ENCODE data around the gene HMGCS2.

HMGCS2 gene

DNA sequence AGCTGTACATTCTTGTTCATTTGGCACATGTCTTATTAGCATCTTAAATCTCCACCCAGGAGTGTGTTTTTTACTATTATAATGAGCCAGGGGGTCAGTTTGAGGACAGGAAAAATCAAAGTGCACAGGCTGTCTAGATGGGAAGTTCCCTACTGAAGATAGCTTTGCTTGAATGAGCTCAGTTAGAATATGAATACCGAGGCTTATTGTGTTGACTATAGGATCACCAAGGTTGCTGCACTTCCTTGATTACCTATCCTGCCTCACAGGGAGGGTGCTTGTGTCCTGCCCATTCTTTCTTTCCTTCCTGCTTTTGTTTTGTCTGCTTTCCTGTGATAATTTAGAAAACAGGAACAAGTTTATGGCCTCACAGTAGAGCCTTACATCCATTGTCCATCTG, 40.7 kb downstream of the HMGCS2 start:
- Histone ChIP-seq H3F3A (ENCODE audit: insufficient read depth) (no peaks in the 10 kb centered on the region), H4K20me1 (ENCODE audit: low read depth, low read length) (no peaks in the 10 kb centered on the region; the same call in 1 of the 2 replicates)

DNA sequence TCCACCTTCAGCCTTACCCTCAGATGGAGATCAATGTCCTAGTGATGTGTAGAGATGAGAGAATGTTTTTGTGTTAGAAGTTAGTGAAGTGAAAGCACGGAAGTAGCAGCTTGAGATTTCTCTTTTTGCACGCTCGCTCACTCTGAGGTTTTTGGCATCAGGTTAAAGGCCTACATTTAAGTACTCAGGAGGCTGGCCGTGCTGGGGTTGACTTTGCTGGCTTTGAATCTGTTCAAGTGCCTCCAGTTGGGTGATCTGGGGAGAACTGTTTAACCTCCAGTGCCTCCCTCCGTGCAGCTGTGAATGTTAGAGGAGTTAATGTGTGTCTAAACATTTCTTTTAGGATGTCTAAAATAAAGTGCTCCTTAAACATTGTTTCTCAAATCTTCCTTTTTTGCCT, 43.1 kb downstream of the HMGCS2 start:
- H3K79me2 ChIP-seq (ENCODE audit: insufficient read depth, low read length), result peaks cover 7% of the 10 kb centered on the region; the same call in 1 of the 2 replicates
- H3K27me3 ChIP-seq (ENCODE audit: low read length), result no peaks in the 10 kb centered on the region
- H3F3A ChIP-seq (ENCODE audit: insufficient read depth), result no peaks in the 10 kb centered on the region
- H3K4me2 ChIP-seq (ENCODE audit: low read depth, low read length, poor library complexity, severe bottlenecking), result no peak overlapping the region
- H3K4me3 ChIP-seq (ENCODE audit: insufficient read depth, low read length, poor library complexity, severe bottlenecking), result no peak overlapping the region
- H3K27ac ChIP-seq (ENCODE audit: low read depth, low read length), result no peak overlapping the region
- no peak overlapping the region for H3K9ac ChIP-seq (ENCODE audit: low read length)
- peaks cover 19% of the 10 kb centered on the region for H3K36me3 ChIP-seq (ENCODE audit: low read length)
- peaks cover 4% of the 10 kb centered on the region; the same call in 1 of the 2 replicates for H4K20me1 ChIP-seq (ENCODE audit: low read depth, low read length)
- no peak overlapping the region for H2AFZ ChIP-seq (ENCODE audit: low read depth, low read length, severe bottlenecking)
- H3K9me2 ChIP-seq (replicated peaks; ENCODE audit: insufficient read depth, low read length), result no peaks in the 10 kb centered on the region
- no peak for TF ChIP-seq EZH2phosphoT487 (conservative IDR thresholded peaks at IDR 0.05; ENCODE audit: low read length)
- TF ChIP-seq, protein P1, sequence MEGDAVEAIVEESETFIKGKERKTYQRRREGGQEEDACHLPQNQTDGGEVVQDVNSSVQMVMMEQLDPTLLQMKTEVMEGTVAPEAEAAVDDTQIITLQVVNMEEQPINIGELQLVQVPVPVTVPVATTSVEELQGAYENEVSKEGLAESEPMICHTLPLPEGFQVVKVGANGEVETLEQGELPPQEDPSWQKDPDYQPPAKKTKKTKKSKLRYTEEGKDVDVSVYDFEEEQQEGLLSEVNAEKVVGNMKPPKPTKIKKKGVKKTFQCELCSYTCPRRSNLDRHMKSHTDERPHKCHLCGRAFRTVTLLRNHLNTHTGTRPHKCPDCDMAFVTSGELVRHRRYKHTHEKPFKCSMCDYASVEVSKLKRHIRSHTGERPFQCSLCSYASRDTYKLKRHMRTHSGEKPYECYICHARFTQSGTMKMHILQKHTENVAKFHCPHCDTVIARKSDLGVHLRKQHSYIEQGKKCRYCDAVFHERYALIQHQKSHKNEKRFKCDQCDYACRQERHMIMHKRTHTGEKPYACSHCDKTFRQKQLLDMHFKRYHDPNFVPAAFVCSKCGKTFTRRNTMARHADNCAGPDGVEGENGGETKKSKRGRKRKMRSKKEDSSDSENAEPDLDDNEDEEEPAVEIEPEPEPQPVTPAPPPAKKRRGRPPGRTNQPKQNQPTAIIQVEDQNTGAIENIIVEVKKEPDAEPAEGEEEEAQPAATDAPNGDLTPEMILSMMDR (IDR thresholded peaks at IDR 0.05; ENCODE audit: insufficient read depth, low read length, poor library complexity, severe bottlenecking), result no peak
- no peaks in the 10 kb centered on the region for H3K9me3 ChIP-seq (ENCODE audit: insufficient read depth, low read length)

More for the DNA sequence above, 40.7 kb downstream of the HMGCS2 start:
- H3K9me3 ChIP-seq (ENCODE audit: insufficient read depth, low read length), result no peaks in the 10 kb centered on the region
- H3K4me2 ChIP-seq (ENCODE audit: low read depth, low read length, poor library complexity, severe bottlenecking), result no peak overlapping the region
- no peak overlapping the region for H3K9ac ChIP-seq (ENCODE audit: low read length)
- H3K4me3 ChIP-seq (ENCODE audit: insufficient read depth, low read length, poor library complexity, severe bottlenecking), result no peak overlapping the region
- peaks cover 29% of the 10 kb centered on the region for H3K36me3 ChIP-seq (ENCODE audit: low read length)
- no peaks in the 10 kb centered on the region for H3K27me3 ChIP-seq (ENCODE audit: low read length)
- H3K27ac ChIP-seq (ENCODE audit: low read depth, low read length), result no peak overlapping the region
- TF ChIP-seq, protein P1 (IDR thresholded peaks at IDR 0.05; ENCODE audit: insufficient read depth, low read length, poor library complexity, severe bottlenecking), result no peak
- no peak for TF ChIP-seq EZH2phosphoT487 (conservative IDR thresholded peaks at IDR 0.05; ENCODE audit: low read length)
- no peaks in the 10 kb centered on the region for H3K79me2 ChIP-seq (ENCODE audit: insufficient read depth, low read length)
- H2AFZ ChIP-seq (ENCODE audit: low read depth, low read length, severe bottlenecking), result no peak overlapping the region
- H3K9me2 ChIP-seq (replicated peaks; ENCODE audit: insufficient read depth, low read length), result no peaks in the 10 kb centered on the region

DNA sequence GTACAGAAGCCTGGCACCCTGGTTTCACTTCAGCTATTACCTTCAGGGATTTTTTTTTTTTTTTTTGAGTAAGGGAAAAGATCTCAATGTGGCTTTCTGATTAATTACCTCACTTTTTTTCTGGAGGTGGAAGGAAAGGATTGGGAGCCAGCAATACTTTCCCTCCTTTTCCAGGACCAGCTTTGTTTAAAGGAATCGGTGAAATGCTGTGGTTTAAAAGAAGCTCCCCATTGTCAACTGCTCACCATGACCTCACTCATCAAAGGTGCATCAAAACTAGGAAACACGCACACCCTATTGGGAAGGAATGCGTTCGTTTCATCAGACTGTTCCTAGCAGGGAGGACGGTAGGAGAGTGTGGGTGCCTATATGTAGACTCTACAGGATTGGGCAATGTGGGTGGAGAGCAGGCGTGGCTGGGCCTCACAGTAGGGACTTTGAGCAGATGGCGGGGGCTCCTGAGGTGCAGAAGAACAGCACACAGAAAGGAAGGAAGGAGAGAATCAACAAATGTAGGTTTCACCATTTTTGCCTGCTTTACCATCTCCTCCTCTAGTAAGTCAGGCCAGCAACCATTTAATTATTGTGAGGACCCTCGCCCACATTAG, 44.0 kb downstream of the HMGCS2 start:
- H3K9me3 ChIP-seq (ENCODE audit: insufficient read depth, low read length), result no peaks in the 10 kb centered on the region
- TF ChIP-seq EZH2phosphoT487 (conservative IDR thresholded peaks at IDR 0.05; ENCODE audit: low read length), result no peak
- TF ChIP-seq, protein P1 (IDR thresholded peaks at IDR 0.05; ENCODE audit: insufficient read depth, low read length, poor library complexity, severe bottlenecking), result no peak
- no peaks in the 10 kb centered on the region for H3K9me2 ChIP-seq (replicated peaks; ENCODE audit: insufficient read depth, low read length)
- no peak overlapping the region for H3K9ac ChIP-seq (ENCODE audit: low read length)
- H3K79me2 ChIP-seq (ENCODE audit: insufficient read depth, low read length), result peaks cover 16% of the 10 kb centered on the region
- H3F3A ChIP-seq (ENCODE audit: insufficient read depth), result no peaks in the 10 kb centered on the region
- H2AFZ ChIP-seq (ENCODE audit: low read depth, low read length, severe bottlenecking), result no peak overlapping the region
- H3K27ac ChIP-seq (ENCODE audit: low read depth, low read length), result no peak overlapping the region
- no peak overlapping the region for H3K4me3 ChIP-seq (ENCODE audit: insufficient read depth, low read length, poor library complexity, severe bottlenecking)
- H3K36me3 ChIP-seq (ENCODE audit: low read length), result peaks cover 10% of the 10 kb centered on the region; the same call in 1 of the 2 replicates
- no peaks in the 10 kb centered on the region for H3K27me3 ChIP-seq (ENCODE audit: low read length)
- no peak overlapping the region for H3K4me2 ChIP-seq (ENCODE audit: low read depth, low read length, poor library complexity, severe bottlenecking)
- H4K20me1 ChIP-seq (ENCODE audit: low read depth, low read length), result peaks cover 11% of the 10 kb centered on the region; the same call in 1 of the 2 replicates
